ENCODE measurements around the gene MED9.
"Not testable (repeated sequence)": the region's sequence is repeated elsewhere in the genome, so short reads cannot be mapped to it uniquely, and the experiment has no call there.

The MED9 gene

GRCh38 chr17:17476865-17477467 is at the start of gene MED9:
MED9 (plus strand) TSS chr17:17477000; CDS start chr17:17477042, 42 bp downstream.
- peak; percentile 84 to 89 for DNase-seq (ENCODE audit: extremely low read depth in 1 of 2, low read depth in 1 of 2)

GRCh38 chr17:17429222-17429621 is 47.6 kb upstream of the MED9 start:
- no peak for DNase-seq (ENCODE audit: extremely low read depth in 1 of 2, low read depth in 1 of 2)

GRCh38 chr17:17430924-17431323 is 45.9 kb upstream of the MED9 start:
- not testable (repeated sequence) for DNase-seq (ENCODE audit: extremely low read depth in 1 of 2, low read depth in 1 of 2)

GRCh38 chr17:17431605-17432004 is 45.2 kb upstream of the MED9 start:
- no peak for DNase-seq (ENCODE audit: extremely low read depth in 1 of 2, low read depth in 1 of 2)

- no peak for DNase-seq (ENCODE audit: extremely low read depth in 1 of 2, low read depth in 1 of 2)
Observed at GRCh38 chr17:17433000-17433703, 43.6 kb upstream of the MED9 start.

- DNase-seq (ENCODE audit: extremely low read depth in 1 of 2, low read depth in 1 of 2) = no peak
Observed at GRCh38 chr17:17434477-17434876, 42.3 kb upstream of the MED9 start.

- no peak for DNase-seq (ENCODE audit: extremely low read depth in 1 of 2, low read depth in 1 of 2)
Observed at GRCh38 chr17:17435323-17435722, 41.5 kb upstream of the MED9 start.

- no peak for DNase-seq (ENCODE audit: extremely low read depth in 1 of 2, low read depth in 1 of 2)
Observed at GRCh38 chr17:17437461-17437860, 39.3 kb upstream of the MED9 start.

GRCh38 chr17:17437893-17438292 is 38.9 kb upstream of the MED9 start:
- no peak for DNase-seq (ENCODE audit: extremely low read depth in 1 of 2, low read depth in 1 of 2)

GRCh38 chr17:17440010-17440843 is 36.6 kb upstream of the MED9 start:
- DNase-seq (ENCODE audit: extremely low read depth in 1 of 2, low read depth in 1 of 2) = peak; percentile 31 to 64

- DNase-seq (ENCODE audit: extremely low read depth in 1 of 2, low read depth in 1 of 2) = no peak
Observed at GRCh38 chr17:17440938-17441675, 35.7 kb upstream of the MED9 start.

- DNase-seq (ENCODE audit: extremely low read depth in 1 of 2, low read depth in 1 of 2) = no peak
Observed at GRCh38 chr17:17443173-17443572, 33.6 kb upstream of the MED9 start.

- DNase-seq (ENCODE audit: extremely low read depth in 1 of 2, low read depth in 1 of 2) = no peak
Observed at GRCh38 chr17:17445296-17445924, 31.4 kb upstream of the MED9 start.

GRCh38 chr17:17445925-17446665 is 30.7 kb upstream of the MED9 start:
- DNase-seq (ENCODE audit: extremely low read depth in 1 of 2, low read depth in 1 of 2) = no peak

- DNase-seq (ENCODE audit: extremely low read depth in 1 of 2, low read depth in 1 of 2) = no peak
Observed at GRCh38 chr17:17446666-17447155, 30.1 kb upstream of the MED9 start.

GRCh38 chr17:17447264-17447663 is 29.5 kb upstream of the MED9 start:
- no peak for DNase-seq (ENCODE audit: extremely low read depth in 1 of 2, low read depth in 1 of 2)

- no peak for DNase-seq (ENCODE audit: extremely low read depth in 1 of 2, low read depth in 1 of 2)
Observed at GRCh38 chr17:17448076-17448475, 28.7 kb upstream of the MED9 start.

- DNase-seq (ENCODE audit: extremely low read depth in 1 of 2, low read depth in 1 of 2) = no peak
Observed at GRCh38 chr17:17448723-17449122, 28.1 kb upstream of the MED9 start.

GRCh38 chr17:17453088-17453487 is 23.7 kb upstream of the MED9 start:
- no peak for DNase-seq (ENCODE audit: extremely low read depth in 1 of 2, low read depth in 1 of 2)

GRCh38 chr17:17454276-17454675 is 22.5 kb upstream of the MED9 start:
- no peak for DNase-seq (ENCODE audit: extremely low read depth in 1 of 2, low read depth in 1 of 2)

Data from stimulated activated CD8-positive, alpha-beta memory T cell treated with anti-CD3 and anti-CD28 coated beads, Interleukin-7, amount 100 ng/mL, for 48 hours (primary cell).